Stimulated activated CD4-positive, alpha-beta T cell treated with anti-CD3 and anti-CD28 coated beads, Interleukin-1b, Interleukin-23, amount 100 ng/mL, for 24 hours (primary cell): Measurements from ENCODE around the gene CIART.
"Not testable (repeated sequence)": the region's sequence is repeated elsewhere in the genome, so short reads cannot be mapped to it uniquely, and the experiment has no call there.

ENCODE experiments used
- DNase-seq, 4 experiments: peaks; one replicate each; pipeline ENCODE4 v3.0.0-alpha.2; 2020; ENCODE audit warnings: low read depth in 4 of 4, low spot score in 1 of 4

Gene CIART

GRCh38 chr1:150302338-150302737 is 20.0 kb downstream of the CIART start:
- DNase-seq = no peak

DNA sequence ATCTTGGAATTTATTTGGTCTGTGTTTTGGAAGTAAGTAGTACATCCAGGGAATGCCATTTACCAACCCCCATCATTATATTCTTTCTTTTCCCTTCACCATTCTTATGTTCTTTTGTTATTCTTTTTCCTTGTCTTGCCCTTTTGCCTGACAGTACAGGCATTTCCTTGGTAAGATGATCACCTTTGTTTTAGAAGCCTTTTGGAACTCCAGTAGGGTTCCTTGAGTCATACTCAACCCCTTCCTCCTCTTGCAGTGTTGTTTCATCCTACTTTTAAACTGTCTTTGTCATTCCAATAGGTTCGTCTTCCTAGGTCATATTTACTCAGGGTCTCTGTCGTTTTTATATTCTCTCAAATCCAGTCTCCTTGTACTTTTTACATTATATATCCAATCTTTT is 20.5 kb downstream of the CIART start:
- DNase-seq = no peak

DNA sequence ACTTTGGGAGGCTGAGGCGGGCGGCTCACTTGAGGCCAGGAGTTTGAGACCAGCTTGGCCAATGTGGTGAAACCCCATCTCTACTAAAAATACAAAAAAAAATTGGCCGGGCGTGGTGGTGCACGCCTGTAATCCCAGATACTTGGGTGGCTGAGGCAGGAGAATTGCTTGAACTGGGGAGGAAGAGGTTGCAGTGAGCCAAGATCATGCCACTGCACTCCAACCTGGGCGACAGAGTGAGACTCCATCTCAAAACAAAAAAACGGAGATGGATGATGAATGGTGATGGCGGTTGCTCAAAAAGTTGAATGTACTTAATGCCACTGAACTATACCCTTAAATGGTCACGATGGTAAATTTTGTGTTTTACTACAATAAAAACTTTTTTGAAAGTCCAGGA is 26.2 kb downstream of the CIART start:
- DNase-seq = not testable (repeated sequence)

- DNase-seq = no peak
Observed at GRCh38 chr1:150309758-150310508, 27.6 kb downstream of the CIART start.

GRCh38 chr1:150311762-150312161 is 29.4 kb downstream of the CIART start:
- DNase-seq = no peak

GRCh38 chr1:150314691-150315090 is 32.3 kb downstream of the CIART start:
- not testable (repeated sequence) for DNase-seq

- no peak for DNase-seq
Observed at GRCh38 chr1:150320667-150320978, 38.3 kb downstream of the CIART start.

DNA sequence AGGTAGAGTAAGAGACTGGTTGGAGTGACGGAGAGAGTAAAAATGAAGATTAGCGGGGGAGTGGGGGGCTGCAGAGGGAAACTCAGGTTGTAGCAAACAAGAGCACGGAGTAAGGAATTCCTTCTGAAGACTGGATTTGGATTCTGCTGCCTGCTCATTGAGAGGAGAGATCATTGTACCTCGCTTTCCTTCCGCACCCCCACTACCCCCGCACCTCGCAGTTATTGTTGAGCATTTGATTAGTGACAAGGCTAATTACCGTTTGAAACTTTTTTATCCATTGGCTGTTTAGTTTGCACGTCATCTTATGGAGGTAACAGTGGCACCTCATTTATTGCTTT is 39.4 kb downstream of the CIART start:
- peak in 1 of 4 experiments; percentile 1 for DNase-seq

DNA sequence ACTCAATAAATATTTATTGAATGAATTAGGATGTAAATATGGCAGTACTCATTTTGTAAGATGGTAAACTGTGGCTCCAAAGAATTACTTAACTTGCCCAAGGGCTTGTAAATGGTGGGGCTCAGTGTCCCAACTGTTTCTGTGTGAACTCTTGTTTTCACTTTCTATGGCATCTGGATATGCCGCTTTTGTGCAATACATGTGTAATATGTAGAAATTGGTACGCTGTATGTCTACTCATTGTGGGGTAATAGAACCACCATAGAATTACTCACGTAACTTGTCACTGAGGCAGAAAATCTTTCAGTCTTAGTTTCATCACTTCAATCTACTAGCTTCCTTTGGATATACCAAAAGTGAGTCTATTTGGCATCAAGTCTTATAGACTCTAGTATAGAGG is 40.0 kb downstream of the CIART start:
- DNase-seq = peak in 1 of 4 experiments; percentile 5

- DNase-seq = no peak
Observed at GRCh38 chr1:150332651-150333290, 50.4 kb downstream of the CIART start.
